ENCODE results near the gene CAPNS1. TPM values are rescaled to one million over a fixed set of nuclear protein-coding genes. Genes with fewer than 3 reads are reported as not detected.
A peak's percentile ranks its signal among the peaks of the same experiment; 100 is the strongest.

Gene CAPNS1
- total and polyA plus RNA-seq, 9 of the 15 experiments (the other 6 are each of a cell fraction or from before 2014, with no cell fraction given): 77.9 to 576 (median 258) TPM

- Histone ChIP-seq H2AFZ (ENCODE audit: low read depth, low read length) (no peak overlapping the region), H3K9ac (ENCODE audit: insufficient read depth in 1 of 2, low read depth in 2 of 2, low read length in 2 of 2) (peak overlapping the region; percentile 20 to 84; a peak in 3 of 4 replicates), H3K27ac (ENCODE audit: extremely low read depth, low read depth, low read length) (peak overlapping the region; percentile 31; the same call in 1 of the 3 replicates), H3K9me1 (ENCODE audit: control insufficient read depth, insufficient read depth, low read length) (peaks cover 8% of the 10 kb centered on the region), H4K20me1 (replicated peaks; ENCODE audit: control insufficient read depth, insufficient read depth, low read length) (no peaks in the 10 kb centered on the region), H3K36me3 (ENCODE audit: control insufficient read depth, insufficient read depth, low read length) (peaks cover 78% of the 10 kb centered on the region), H3K4me2 (ENCODE audit: insufficient read depth, low read length) (peak overlapping the region; percentile 60; the same call in 1 of the 2 replicates), H3K79me2 (ENCODE audit: control insufficient read depth, insufficient read depth, low read length) (no peaks in the 10 kb centered on the region), H3K9me3 (replicated peaks; ENCODE audit: control insufficient read depth, insufficient read depth, low read depth, low read length) (no peaks in the 10 kb centered on the region), H3K27me3 (ENCODE audit: control insufficient read depth in 2 of 2, insufficient read depth in 2 of 2, low read length in 2 of 2) (no peaks in the 10 kb centered on the region), H3K4me3 (no peak overlapping the region), H3K4me1 (replicated peaks in 1 of 2; ENCODE audit: control insufficient read depth in 2 of 2, insufficient read depth in 2 of 2, low read length in 2 of 2) (peaks cover 15 to 54% of the 10 kb centered on the region in 2 experiments; a peak in 4 of 5 replicates)
- BruUV-seq (replicated peaks): no TSS peak
- DNase-seq (ENCODE audit: extremely low read depth in 1 of 4, low spot score in 3 of 4): peak; percentile 69 to 90 (median 82)
- ATAC-seq: peak; percentile 93
- ChIA-PET POLR2A (interaction anchor here (0.6 to 3.5 kb wide), 7 partner anchors 9 to 53 kb away, joined by 3 to 10 read pairs (median 4); partner anchors contain the start of gene POLR2I), CTCF (ENCODE audit: low intra/inter-chr PET ratio) (no interaction called here)
- in situ Hi-C loops (cut with MboI) (no loop called here), intact Hi-C loops (cut with micrococcal nuclease) (no loop called here)
- peak; percentile 97 for FAIRE-seq
- WGBS (ENCODE audit: insufficient coverage, low coverage, missing lambda C conversion rate): 44% methylated on average over 12 of the region's 12 CpGs
- TF ChIP-seq MYC (IDR thresholded peaks at IDR 0.05; ENCODE audit: low read depth, low read length) (peak; percentile 43), MYC (CRISPR knock-in tag; IDR thresholded peaks at IDR 0.05; ENCODE audit: borderline replicate concordance, low read depth) (no peak), TCF3 (CRISPR knock-in tag; IDR thresholded peaks at IDR 0.05) (peak; percentile 82), TRIM24 (IDR thresholded peaks at IDR 0.05) (peak in 1 of 2 experiments; percentile 35; a peak in 1 of 4 replicates), ATF1 (CRISPR knock-in tag; IDR thresholded peaks at IDR 0.05) (no peak), ATF1 (tag; IDR thresholded peaks at IDR 0.05) (peak; percentile 28; the same call in 1 of the 2 replicates), MGA (IDR thresholded peaks at IDR 0.05) (peak; percentile 61), FOXK1 (CRISPR knock-in tag; IDR thresholded peaks at IDR 0.05; ENCODE audit: borderline replicate concordance) (no peak), NCOR1 (IDR thresholded peaks at IDR 0.05) (peak; percentile 76), NRF1 (conservative IDR thresholded peaks at IDR 0.05 in 1 of 2, IDR thresholded peaks at IDR 0.05 in 1 of 2) (peak; percentile 24 to 35; a peak in 1 of 4 replicates), FOSL1 (tag; conservative IDR thresholded peaks at IDR 0.05) (peak; percentile 50; the same call in 1 of the 2 replicates), CXXC5 (CRISPR knock-in tag; IDR thresholded peaks at IDR 0.05) (0 out of 2 replicates have a peak, but pooled peaks have one; percentile 26)
Observed at GRCh38 chr19:36103842-36104552, 35.9 kb upstream of the CAPNS1 start.

All from K562 (cell line).